Activated naive CD4-positive, alpha-beta T cell treated with anti-CD3 and anti-CD28 coated beads, Interleukin-2, amount 10 ng/mL, durations not matched to agents 7 days and 5 days (primary cell): ENCODE data around the gene SPEF1.

Experiments used
- CTCF ChIA-PET: fragments of 350-600 bp; sonication (Branson Sonifier 250); formaldehyde crosslinking; loops from one replicate; lab custom pipeline; 2021; ENCODE audit warnings: antibody characterized with exemption; lab: Charles Lee
- DNase-seq: peaks from one replicate; pipeline ENCODE4 v3.0.0-alpha.2; 2020
- H3K27ac Mint-ChIP-seq: one replicate; pipeline ENCODE4 v1.8.0; 2021; ENCODE audit warnings: mild to moderate bottlenecking, moderate library complexity, mixed read lengths
- H3K27me3 Mint-ChIP-seq: one replicate; pipeline ENCODE4 v1.8.0; 2021; ENCODE audit warnings: mild to moderate bottlenecking, mixed read lengths
- H3K36me3 Mint-ChIP-seq: one replicate; pipeline ENCODE4 v1.8.0; 2021; ENCODE audit warnings: mixed read lengths
- H3K4me1 Mint-ChIP-seq: one replicate; pipeline ENCODE4 v1.8.0; 2021; ENCODE audit warnings: mixed read lengths
- H3K4me3 Mint-ChIP-seq: one replicate; pipeline ENCODE4 v1.8.0; 2021; ENCODE audit warnings: mild to moderate bottlenecking, moderate library complexity, mixed read lengths
- H3K9me3 Mint-ChIP-seq: one replicate; pipeline ENCODE4 v1.8.0; 2021; ENCODE audit warnings: mixed read lengths

SPEF1 gene

DNA sequence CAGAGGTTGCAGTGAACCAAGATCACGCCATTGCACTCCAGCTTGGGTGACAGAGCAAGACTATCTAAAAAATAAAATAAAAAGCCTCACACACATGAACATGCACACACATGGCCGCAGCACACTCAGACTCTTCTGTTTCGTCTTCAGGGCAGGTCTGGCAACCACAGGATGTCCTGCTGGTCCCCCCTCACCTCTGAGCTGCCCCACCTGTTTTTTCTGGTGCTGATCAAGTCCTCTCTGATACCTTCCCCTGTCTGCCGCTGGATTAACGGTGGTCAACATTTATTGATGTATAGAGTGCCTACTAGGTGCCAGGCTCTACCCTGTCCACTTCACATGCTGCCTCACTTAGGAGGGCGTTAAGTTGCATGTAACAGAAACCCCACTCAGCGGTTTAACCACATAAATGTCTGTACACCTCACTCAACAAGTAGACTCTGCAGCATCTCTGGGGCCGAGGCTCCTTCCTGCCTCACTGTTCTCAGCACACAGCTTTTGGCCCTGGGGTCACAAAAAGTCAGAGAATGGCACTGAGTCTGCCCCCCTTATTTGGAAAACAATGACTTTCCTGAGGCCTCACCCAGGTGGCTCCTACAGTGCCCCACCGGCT lies 34.6 kb upstream of the SPEF1 start:
- peaks cover 10% of the 10 kb centered on the region for H3K36me3 Mint-ChIP-seq
- CTCF ChIA-PET, result interaction anchor here (1.3 to 4.7 kb wide), 2 partner anchors 28 to 30 kb away, joined by 4 to 18 read pairs; partner anchors contain the start of gene CENPB
- peak overlapping the region; percentile 64 for H3K4me3 Mint-ChIP-seq
- H3K9me3 Mint-ChIP-seq, result no peaks in the 10 kb centered on the region
- peak overlapping the region; percentile 96 for H3K27ac Mint-ChIP-seq
- peak; percentile 65 for DNase-seq
- peaks cover 84% of the 10 kb centered on the region for H3K4me1 Mint-ChIP-seq
- no peaks in the 10 kb centered on the region for H3K27me3 Mint-ChIP-seq

DNA sequence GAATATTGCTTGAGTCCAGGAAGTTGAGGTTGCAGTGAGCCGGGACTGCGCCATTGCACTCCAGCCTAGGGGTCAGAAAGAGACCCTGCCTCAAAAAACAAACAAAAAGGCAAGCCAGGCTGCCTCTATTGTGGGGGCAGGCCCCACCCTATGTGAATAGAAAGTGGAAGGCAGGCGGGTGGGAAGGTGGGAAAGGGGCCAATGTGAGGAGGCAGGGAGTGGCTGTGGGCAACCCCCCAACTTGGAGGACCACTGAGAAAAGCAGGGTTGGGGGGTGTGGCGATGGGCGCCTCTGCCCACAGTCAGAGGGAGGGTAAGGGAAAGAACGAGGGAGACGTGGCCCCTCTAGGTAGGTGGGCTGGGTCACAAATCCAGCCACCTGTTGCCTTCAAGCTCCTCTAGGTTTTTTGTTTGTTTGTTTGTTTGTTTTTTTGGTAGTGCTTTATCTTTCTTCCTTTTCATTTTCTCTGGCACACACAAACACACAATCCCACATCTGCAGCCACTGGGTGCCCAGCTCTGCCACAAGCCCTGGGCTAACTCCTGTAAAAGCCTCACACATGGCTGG lies 33.8 kb upstream of the SPEF1 start:
- DNase-seq, result peak; percentile 20
- CTCF ChIA-PET, result interaction anchor here (1.3 to 4.7 kb wide), 2 partner anchors 27 to 29 kb away, joined by 4 to 18 read pairs; partner anchors contain the start of gene CENPB
- Mint-ChIP-seq H3K9me3 (no peaks in the 10 kb centered on the region), H3K4me3 (no peak overlapping the region), H3K36me3 (peaks cover 10% of the 10 kb centered on the region), H3K4me1 (peaks cover 90% of the 10 kb centered on the region), H3K27me3 (no peaks in the 10 kb centered on the region), H3K27ac (peak overlapping the region; percentile 96)

DNA sequence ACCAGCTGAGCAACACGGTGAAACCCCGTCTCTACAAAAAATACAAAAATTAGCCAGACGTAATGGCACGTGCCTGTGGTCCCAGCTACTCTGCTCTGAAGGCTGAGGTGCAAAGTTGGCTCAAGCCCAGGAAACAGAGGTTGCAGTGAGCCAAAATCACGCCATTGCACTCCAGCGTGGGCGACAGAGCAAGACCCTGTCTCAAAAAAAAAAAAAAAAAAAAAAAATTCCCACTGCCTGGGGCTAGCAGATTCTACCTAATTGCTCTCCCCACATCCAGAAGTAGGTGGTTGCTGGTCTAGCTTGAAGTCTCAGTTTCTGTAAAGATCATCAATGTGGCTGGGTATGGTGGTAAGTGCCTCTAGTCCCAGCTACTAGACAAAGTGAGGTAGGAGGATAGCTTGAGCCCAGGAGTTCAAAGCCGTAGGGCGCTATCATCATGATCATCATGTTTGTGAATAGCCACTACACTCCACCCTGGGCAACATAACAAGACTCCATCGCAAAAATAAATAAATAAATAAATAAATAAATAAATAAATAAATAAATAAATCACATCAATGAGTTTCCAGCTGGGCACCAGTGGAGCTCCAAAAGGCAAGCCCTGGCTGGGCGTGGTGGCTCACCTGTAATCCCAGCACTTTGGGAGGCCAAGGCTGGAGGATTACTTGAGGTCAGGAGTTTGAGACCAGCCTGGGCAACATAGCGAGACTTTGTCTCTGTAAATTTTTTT lies 32.8 kb upstream of the SPEF1 start:
- Mint-ChIP-seq H3K4me3 (no peak overlapping the region), H3K4me1 (peaks cover 86% of the 10 kb centered on the region), H3K27ac (peak overlapping the region; percentile 98)

DNA sequence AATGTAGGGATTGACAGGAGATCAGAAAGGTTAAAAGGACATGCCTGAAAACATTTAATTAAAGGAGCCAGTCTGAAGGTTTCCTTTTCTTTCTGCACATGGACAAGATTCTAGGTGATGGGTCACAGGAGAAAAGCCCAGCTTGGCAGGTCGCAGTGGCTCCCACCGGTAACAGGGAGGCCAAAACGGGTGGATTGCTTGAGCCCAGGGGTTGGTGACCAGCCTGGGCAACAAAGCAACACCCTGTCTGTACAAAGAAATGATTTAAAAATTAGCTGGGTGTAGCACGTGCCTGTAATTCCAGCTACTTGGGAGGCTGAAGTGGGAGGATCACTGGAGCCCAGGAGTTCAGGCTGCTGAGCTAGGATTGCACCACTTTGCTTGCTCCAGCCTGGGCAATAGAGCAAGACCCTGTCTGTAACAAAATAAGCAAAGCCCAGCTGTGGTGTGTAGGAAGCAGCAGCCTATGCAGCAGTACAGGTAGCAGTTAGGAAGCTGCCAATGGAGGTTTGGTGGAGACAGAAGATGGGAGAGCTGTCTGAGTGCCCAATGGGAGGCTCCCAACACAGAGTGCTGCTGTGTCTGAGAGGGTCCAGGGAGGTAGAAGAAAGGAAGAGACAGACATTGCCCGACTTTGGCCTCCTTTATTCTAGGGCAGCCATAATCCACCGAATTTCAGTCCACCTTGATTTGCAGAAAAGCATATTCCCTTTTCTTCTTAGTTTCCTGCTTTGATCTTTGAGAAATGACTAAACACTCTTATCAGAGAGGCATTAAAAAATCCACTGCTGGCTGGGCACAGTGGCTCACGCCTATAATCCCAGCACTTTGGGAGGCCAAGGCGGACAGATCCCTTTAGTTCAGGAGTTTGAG lies 32.0 kb upstream of the SPEF1 start:
- DNase-seq, result peak; percentile 20
- Mint-ChIP-seq H3K4me1 (peaks cover 82% of the 10 kb centered on the region), H3K27me3 (no peaks in the 10 kb centered on the region), H3K27ac (peak overlapping the region; percentile 98), H3K9me3 (no peaks in the 10 kb centered on the region), H3K4me3 (no peak overlapping the region), H3K36me3 (peaks cover 11% of the 10 kb centered on the region)
- CTCF ChIA-PET, result interaction anchor here (0.6 to 4.7 kb wide), 2 partner anchors 25 to 67 kb away, joined by 3 to 18 read pairs; no protein-coding TSS in a partner anchor

More for the DNA sequence above, 32.8 kb upstream of the SPEF1 start:
- Mint-ChIP-seq H3K27me3 (no peaks in the 10 kb centered on the region), H3K9me3 (no peaks in the 10 kb centered on the region), H3K36me3 (peaks cover 10% of the 10 kb centered on the region)
- CTCF ChIA-PET, result interaction anchor here (4.7 kb wide), 1 partner anchor 26 kb away, joined by 18 read pairs; no protein-coding TSS in a partner anchor
- peak; percentile 20 for DNase-seq

DNA sequence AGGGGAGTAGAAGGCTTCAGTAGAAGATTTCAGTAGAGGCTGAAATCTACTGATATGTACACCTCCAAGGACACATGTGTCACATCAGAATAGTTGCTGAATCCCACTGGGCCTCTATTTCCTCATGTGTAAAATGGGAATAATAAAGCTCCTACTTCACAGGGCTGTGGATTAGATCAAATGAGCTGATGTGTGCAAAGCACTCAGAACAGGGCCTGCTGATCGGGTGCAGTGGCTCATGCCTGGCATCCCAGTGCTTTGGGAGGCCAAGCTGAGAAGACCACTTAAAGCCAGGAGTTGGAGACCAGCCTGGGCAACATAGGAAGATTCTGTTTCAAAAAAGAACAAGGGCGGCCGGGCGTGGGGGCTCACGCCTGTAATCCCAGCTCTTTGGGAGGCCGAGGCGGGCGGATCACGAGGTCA lies 31.0 kb upstream of the SPEF1 start:
- H3K27ac Mint-ChIP-seq, result peak overlapping the region; percentile 98
- no peaks in the 10 kb centered on the region for H3K27me3 Mint-ChIP-seq
- H3K9me3 Mint-ChIP-seq, result no peaks in the 10 kb centered on the region
- H3K4me3 Mint-ChIP-seq, result peak overlapping the region; percentile 75
- H3K36me3 Mint-ChIP-seq, result peaks cover 12% of the 10 kb centered on the region
- DNase-seq, result peak; percentile 21
- H3K4me1 Mint-ChIP-seq, result peaks cover 85% of the 10 kb centered on the region
- CTCF ChIA-PET, result interaction anchor here (1.7 to 4.7 kb wide), 2 partner anchors 8 to 24 kb away, joined by 9 to 18 read pairs; partner anchors contain the start of gene AP5S1

DNA sequence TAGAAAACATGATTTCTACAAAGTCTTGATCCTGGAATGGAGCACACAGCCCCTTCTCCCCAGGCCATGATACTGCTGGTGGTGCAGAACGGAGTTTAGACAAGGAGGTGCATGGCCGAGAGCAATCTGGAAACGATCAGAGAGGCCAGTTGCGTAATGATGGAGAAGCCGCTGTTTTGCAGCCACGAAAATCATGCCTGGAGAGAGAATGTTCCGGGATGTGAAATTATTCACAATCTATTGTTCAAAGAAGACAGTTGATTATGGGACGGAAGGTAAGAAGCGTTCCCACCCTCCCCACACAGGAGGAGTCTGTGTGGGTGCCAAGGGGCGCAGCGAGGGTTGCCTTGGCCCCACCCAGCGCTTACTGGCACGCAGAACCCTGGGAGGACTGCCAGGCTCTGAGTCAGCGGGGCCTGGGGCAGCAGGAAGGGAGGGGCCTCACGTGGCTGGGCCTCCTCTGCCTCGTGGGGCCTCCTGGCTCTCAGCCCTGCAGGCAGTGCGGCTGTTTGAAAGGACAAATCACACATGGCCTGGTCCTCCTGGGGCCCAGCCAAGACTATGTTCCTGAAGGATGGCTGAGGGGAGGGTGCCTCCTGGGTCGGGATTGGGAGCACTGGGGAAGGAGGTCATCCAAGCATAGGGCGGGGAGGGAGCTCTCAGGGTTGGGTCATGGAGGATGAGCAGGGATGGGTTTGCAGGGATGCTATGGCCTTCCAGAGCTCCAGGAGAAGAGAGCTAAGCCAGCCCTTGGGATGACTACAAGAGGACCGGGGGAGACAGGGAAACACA lies 30.4 kb upstream of the SPEF1 start:
- Mint-ChIP-seq H3K4me3 (peak overlapping the region; percentile 75), H3K27me3 (no peaks in the 10 kb centered on the region), H3K4me1 (peaks cover 86% of the 10 kb centered on the region), H3K36me3 (peaks cover 17% of the 10 kb centered on the region), H3K27ac (peak overlapping the region; percentile 98), H3K9me3 (no peaks in the 10 kb centered on the region)
- CTCF ChIA-PET, result interaction anchor here (0.7 to 4.7 kb wide), 4 partner anchors 9 to 24 kb away, joined by 3 to 18 read pairs (median 6); partner anchors contain the start of gene AP5S1
- DNase-seq, result peak; percentile 93

DNA sequence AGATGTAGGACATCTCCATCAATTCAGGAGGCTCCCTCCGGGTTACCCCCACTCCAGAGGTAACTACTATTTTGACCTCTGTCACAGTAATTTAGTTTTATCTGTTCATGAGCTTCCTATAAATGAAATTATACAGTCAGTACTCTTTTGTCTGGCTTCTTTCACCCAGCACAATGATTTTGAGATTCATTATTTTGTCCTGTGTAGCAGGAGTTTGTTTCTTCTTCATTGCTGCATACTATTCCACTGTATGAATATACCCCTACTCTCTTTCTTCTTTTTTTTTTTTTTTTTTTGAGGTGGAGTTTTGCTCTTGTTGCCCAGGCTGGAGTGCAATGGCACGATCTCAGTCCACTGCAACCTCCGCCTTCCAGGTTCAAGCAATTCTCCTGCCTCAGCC lies 27.3 kb upstream of the SPEF1 start:
- CTCF ChIA-PET, result no interaction called here
- no peak for DNase-seq
- Mint-ChIP-seq H3K4me3 (no peak overlapping the region), H3K9me3 (no peaks in the 10 kb centered on the region), H3K4me1 (peaks cover 85% of the 10 kb centered on the region), H3K27me3 (no peaks in the 10 kb centered on the region), H3K36me3 (peaks cover 41% of the 10 kb centered on the region), H3K27ac (peak overlapping the region; percentile 37)

DNA sequence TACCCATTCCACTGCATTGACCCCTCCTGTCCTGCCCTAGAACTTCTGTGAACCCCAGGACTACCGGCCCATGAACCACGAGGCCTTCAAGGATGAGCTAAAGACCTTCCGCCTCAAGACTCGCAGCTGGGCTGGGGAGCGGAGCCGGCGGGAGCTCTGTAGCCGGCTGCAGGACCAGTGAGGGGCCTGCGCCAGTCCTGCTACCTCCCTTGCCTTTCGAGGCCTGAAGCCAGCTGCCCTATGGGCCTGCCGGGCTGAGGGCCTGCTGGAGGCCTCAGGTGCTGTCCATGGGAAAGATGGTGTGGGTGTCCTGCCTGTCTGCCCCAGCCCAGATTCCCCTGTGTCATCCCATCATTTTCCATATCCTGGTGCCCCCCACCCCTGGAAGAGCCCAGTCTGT lies 23.5 kb upstream of the SPEF1 start:
- Mint-ChIP-seq H3K36me3 (peaks cover 70% of the 10 kb centered on the region), H3K4me3 (no peak overlapping the region), H3K27me3 (no peaks in the 10 kb centered on the region), H3K9me3 (no peaks in the 10 kb centered on the region), H3K4me1 (peaks cover 86% of the 10 kb centered on the region), H3K27ac (peak overlapping the region; percentile 19)
- DNase-seq, result no peak
- CTCF ChIA-PET, result interaction anchor here (0.6 to 1.6 kb wide), 2 partner anchors 14 to 16 kb away, joined by 3 to 6 read pairs; no protein-coding TSS in a partner anchor

DNA sequence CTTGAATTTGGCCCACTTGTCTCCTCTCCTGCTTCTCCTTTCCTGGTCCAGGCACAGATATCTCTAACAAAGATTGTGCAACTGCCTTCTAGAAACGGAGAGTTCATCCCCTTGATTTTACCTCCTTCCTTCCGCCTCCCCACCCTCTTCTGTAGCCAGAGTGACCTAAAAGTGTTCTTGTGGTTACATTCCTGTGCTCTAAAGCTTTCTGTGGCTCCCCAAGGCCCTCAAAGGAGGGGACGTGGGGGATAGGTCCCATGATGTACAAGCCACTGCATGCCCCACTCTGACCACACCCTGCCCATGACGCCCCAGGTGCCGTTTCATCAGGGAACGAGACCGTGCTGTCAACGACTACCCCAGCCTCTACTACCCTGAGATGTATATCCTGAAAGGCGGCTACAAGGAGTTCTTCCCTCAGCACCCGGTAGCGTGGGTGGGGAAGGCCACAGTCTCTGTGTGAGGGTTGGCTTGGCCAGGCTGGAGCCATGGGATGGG lies 23.1 kb upstream of the SPEF1 start:
- CTCF ChIA-PET, result interaction anchor here (0.6 to 1.6 kb wide), 2 partner anchors 14 to 17 kb away, joined by 3 to 6 read pairs; no protein-coding TSS in a partner anchor
- peak overlapping the region; percentile 86 for H3K27ac Mint-ChIP-seq
- peaks cover 88% of the 10 kb centered on the region for H3K4me1 Mint-ChIP-seq
- no peaks in the 10 kb centered on the region for H3K27me3 Mint-ChIP-seq
- H3K36me3 Mint-ChIP-seq, result peaks cover 74% of the 10 kb centered on the region
- no peaks in the 10 kb centered on the region for H3K9me3 Mint-ChIP-seq
- H3K4me3 Mint-ChIP-seq, result no peak overlapping the region
- DNase-seq, result no peak

DNA sequence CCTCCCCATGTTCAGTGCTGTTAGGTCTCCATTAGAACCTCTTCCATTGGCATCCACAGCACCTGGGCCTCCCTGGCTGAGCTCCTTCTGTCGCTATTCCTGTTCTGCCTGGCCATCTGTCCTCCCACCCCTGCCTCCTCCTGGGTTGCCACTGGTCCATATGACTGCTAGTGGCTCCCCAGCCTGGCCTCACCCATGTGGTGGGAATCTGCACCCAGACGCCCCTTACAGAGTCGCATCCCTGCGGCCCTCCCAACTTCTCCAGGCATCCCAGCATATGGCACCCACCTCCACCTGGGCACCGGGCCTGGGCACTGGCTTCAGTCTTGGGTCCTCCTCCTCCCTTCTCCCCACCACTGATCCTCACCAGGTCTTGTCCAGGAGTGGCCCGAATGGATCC lies 22.6 kb upstream of the SPEF1 start:
- Mint-ChIP-seq H3K27me3 (no peaks in the 10 kb centered on the region), H3K4me1 (peaks cover 92% of the 10 kb centered on the region), H3K36me3 (peaks cover 79% of the 10 kb centered on the region), H3K27ac (peak overlapping the region; percentile 86), H3K9me3 (no peaks in the 10 kb centered on the region), H3K4me3 (no peak overlapping the region)
- no peak for DNase-seq
- CTCF ChIA-PET, result no interaction called here

DNA sequence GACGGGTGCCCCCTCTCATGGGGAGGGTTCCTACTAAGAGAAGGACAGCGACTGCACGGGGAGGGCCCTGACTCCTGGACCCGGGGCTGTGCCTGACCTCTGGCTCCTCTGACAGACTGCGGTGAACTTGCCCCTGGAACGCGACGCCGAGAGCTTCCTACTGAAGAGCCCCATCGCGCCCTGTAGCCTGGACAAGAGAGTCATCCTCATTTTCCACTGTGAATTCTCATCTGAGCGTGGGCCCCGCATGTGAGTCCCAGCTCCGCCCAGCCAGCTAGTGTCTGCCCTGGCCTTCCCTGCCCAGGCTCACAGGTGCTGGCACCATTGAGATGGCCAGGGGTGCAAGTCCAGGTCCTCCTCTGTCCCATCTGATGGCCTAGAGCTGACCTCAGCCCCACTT lies 22.0 kb upstream of the SPEF1 start:
- CTCF ChIA-PET, result no interaction called here
- no peaks in the 10 kb centered on the region for H3K9me3 Mint-ChIP-seq
- peak overlapping the region; percentile 86 for H3K27ac Mint-ChIP-seq
- H3K4me3 Mint-ChIP-seq, result no peak overlapping the region
- H3K36me3 Mint-ChIP-seq, result peaks cover 84% of the 10 kb centered on the region
- H3K4me1 Mint-ChIP-seq, result peaks cover 95% of the 10 kb centered on the region
- DNase-seq, result no peak
- no peaks in the 10 kb centered on the region for H3K27me3 Mint-ChIP-seq

DNA sequence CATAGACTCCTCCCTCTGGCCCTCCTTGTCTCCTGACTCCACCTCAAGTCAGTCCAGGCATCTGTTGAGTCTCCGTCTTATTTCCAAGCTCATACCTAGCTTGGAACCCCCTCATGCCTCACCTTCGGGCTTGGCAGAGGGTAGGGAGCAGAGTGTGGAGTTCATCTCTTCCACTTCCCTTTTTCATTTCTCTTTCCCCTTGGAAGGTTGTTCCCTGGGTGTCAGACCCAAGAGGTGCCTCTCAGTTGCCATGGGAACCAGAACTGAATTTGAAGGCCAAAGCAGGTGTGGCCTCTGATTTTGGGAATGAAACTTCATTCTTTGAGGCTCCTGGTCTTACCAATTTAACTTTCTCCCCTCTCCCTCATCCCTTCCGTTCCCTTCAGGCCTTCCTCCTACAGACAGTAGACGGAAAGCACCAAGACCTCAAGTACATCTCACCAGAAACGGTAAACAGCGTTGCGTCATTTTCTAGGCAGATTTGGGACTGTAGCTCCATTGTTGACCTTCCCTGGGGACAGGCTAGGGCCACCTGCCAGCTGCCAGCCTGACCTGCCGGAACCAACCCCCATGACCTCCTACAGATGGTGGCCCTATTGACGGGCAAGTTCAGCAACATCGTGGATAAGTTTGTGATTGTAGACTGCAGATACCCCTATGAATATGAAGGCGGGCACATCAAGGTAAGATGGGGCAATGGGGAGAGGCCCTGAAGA lies 21.4 kb upstream of the SPEF1 start:
- Mint-ChIP-seq H3K36me3 (peaks cover 88% of the 10 kb centered on the region), H3K27ac (peak overlapping the region; percentile 77), H3K27me3 (peaks cover 2% of the 10 kb centered on the region), H3K4me1 (peaks cover 93% of the 10 kb centered on the region), H3K9me3 (no peaks in the 10 kb centered on the region), H3K4me3 (peak overlapping the region; percentile 36)
- CTCF ChIA-PET, result no interaction called here
- DNase-seq, result no peak
